Metanephros (tissue), 1 donor: ENCODE measurements around the gene SAMD5. TPM values are rescaled to one million over a fixed set of nuclear protein-coding genes. Genes with fewer than 3 reads are reported as not detected.

Experiments
- total RNA-seq: library from RNA; depleted of rRNA; stranded (reverse); fragments of >200 nt; gene quantifications from one replicate; pipeline ENCODE4 v1.2.3, GENCODE V29; 2014

Gene SAMD5
- 12.5 TPM for total RNA-seq

GRCh38 chr6:147508042-147508865 lies at the start of gene SAMD5:
TSS of gene SAMD5 (plus strand) at chr6:147508690. CDS start at chr6:147508929, 239 bp downstream.

